Stomach (tissue), 9 donors: ENCODE results near the gene HOXC4. TPM values are rescaled to one million over a fixed set of nuclear protein-coding genes. Genes with fewer than 3 reads are reported as not detected.

Experiments used
- DNase-seq, 2 donors: peaks; one replicate each; pipeline versions ENCODE4 v3.0.0 to v3.0.0-alpha.2; 2013 to 2019
- H3K27ac ChIP-seq, 5 donors: fragments of 200-600 bp in 4 of 5; sonication (generic) in 4 of 5; one replicate each; pipeline ENCODE4 v1.5.1; 2013 to 2019; ENCODE audit warnings: mild to moderate bottlenecking in 1 of 5, moderate library complexity in 1 of 5
- H3K27me3 ChIP-seq, 3 donors: fragments of 200-600 bp; sonication (generic); one replicate each; pipeline ENCODE4 v1.5.1; 2017 to 2019; ENCODE audit warnings: mixed run types in 1 of 3
- H3K36me3 ChIP-seq, 4 donors: fragments of 200-600 bp; sonication (generic); 1 replicate in 3 of 4; 2 replicates in 1 of 4; pipeline ENCODE4 v1.5.1; 2016 to 2019
- H3K4me1 ChIP-seq, 4 donors: fragments of 200-600 bp; sonication (generic); one replicate each; pipeline ENCODE4 v1.5.1; 2016 to 2019
- H3K4me3 ChIP-seq, 4 donors: fragments of 200-600 bp; sonication (generic) in 3 of 4; one replicate each; pipeline ENCODE4 v1.5.1; 2016 to 2019; ENCODE audit warnings: mild to moderate bottlenecking in 1 of 4
- H3K9me3 ChIP-seq, 4 donors: fragments of 200-600 bp; sonication (generic); one replicate each; pipeline ENCODE4 v1.5.1; 2016 to 2019
- CTCF ChIP-seq, 7 experiments: fragments of 450-650 bp in 4 of 7; fragments of 200-600 bp in 3 of 7; sonication (generic) in 3 of 7; IDR thresholded peaks; one replicate each; pipeline ENCODE4 v1.5.1; 2016 to 2019; ENCODE audit warnings: antibody characterized with exemption in 7 of 7, control low read depth in 2 of 7, mild to moderate bottlenecking in 1 of 7
- EP300 ChIP-seq: sonication (generic); formaldehyde crosslinking; IDR thresholded peaks from one replicate; pipeline ENCODE4 v1.6.1; 2017; ENCODE audit warnings: antibody characterized with exemption
- POLR2A ChIP-seq, 4 donors: fragments of 450-650 bp; IDR thresholded peaks; one replicate each; pipeline ENCODE4 v1.6.1; 2016; ENCODE audit warnings: antibody characterized with exemption in 4 of 4, control low read depth in 2 of 4, mild to moderate bottlenecking in 1 of 4, moderate library complexity in 1 of 4
- POLR2AphosphoS5 ChIP-seq, 3 donors: sonication (generic); formaldehyde crosslinking; IDR thresholded peaks; one replicate each; pipeline ENCODE4 v1.6.1; 2016; ENCODE audit warnings: antibody characterized with exemption in 3 of 3
- WGBS, 5 donors: extraction: QIAGEN DNeasy Blood & Tissue Kit in 3 of 5; methylation state at CpG; one replicate each; pipeline versions ENCODE4 v1.1.5 to v1.1.7; 2013 to 2018; 5-methylcytosine and 5-hydroxymethylcytosine counted together
- intact Hi-C: fragments of 100-400 bp; cut with DNase I; formaldehyde crosslinking; loops from one replicate; pipeline ENCODE4 v1.15.1; 2023; ENCODE audit warnings: low total_unique reads
- polyA plus RNA-seq, 3 donors: library from polyadenylated mRNA; stranded (reverse); fragments of 200-250 nt; gene quantifications; one replicate each; pipeline ENCODE4 v1.2.3, GENCODE V29; 2013
- total RNA-seq, 5 donors: library from RNA; depleted of rRNA; stranded (reverse); fragments of >200 nt; gene quantifications; one replicate each; pipeline versions ENCODE4 v1.1.0 to v1.2.3, GENCODE V29; 2014 to 2016
- donor health status: healthy with polysubstance abuse.
- donor health status: Bipolar disorder and iron deficiency.
- donor health status: healthy.

The HOXC4 gene
- total and polyA plus RNA-seq, 8 donors: 0.92 to 3.7 (median 2.6) TPM; not detected in 3

GRCh38 chr12:54035568-54036264 lies 17.9 kb upstream of the HOXC4 start:
- intact Hi-C loops: no loop called here
- Histone ChIP-seq H3K27ac (peak overlapping the region in 2 of 5 donors; percentile 62 to 82), H3K27me3 (peaks cover 0 to 98% (median 44%) of the 10 kb centered on the region in 3 donors), H3K4me3 (no peak overlapping the region), H3K9me3 (no peaks in the 10 kb centered on the region), H3K36me3 (no peaks in the 10 kb centered on the region), H3K4me1 (peaks cover 6 to 56% (median 31%) of the 10 kb centered on the region in 4 donors)
- 75 to 86% (median 79%) methylated on average over 6 of the region's 6 CpGs for whole genome bisulfite sequencing, 5 donors
- no peak for TF ChIP-seq POLR2AphosphoS5 (IDR thresholded peaks at IDR 0.05)
- TF ChIP-seq EP300: no peak
- TF ChIP-seq CTCF (IDR thresholded peaks at IDR 0.05): no peak
- TF ChIP-seq POLR2A (IDR thresholded peaks at IDR 0.05): no peak
- DNase-seq: no peak

- intact Hi-C loops: no loop called here
- H3K27me3 ChIP-seq: peaks cover 0 to 97% (median 34%) of the 10 kb centered on the region in 3 donors
- H3K4me1 ChIP-seq: peaks cover 6 to 56% (median 31%) of the 10 kb centered on the region in 4 donors
- no peak for DNase-seq
- H3K4me3 ChIP-seq: no peak overlapping the region
- no peaks in the 10 kb centered on the region for H3K9me3 ChIP-seq
- H3K27ac ChIP-seq: peak overlapping the region in 2 of 5 donors; percentile 62 to 82
- H3K36me3 ChIP-seq: no peaks in the 10 kb centered on the region
- WGBS, 5 donors: 75 to 94% (median 81%) methylated on average over 12 to 14 of the region's 14 CpGs
- no peak for TF ChIP-seq EP300
- peak in 1 of 3 donors; percentile 18 for TF ChIP-seq POLR2AphosphoS5 (IDR thresholded peaks at IDR 0.05)
- TF ChIP-seq CTCF (IDR thresholded peaks at IDR 0.05): peak in 1 of 7 experiments; percentile 8
Observed at GRCh38 chr12:54036620-54037359, 16.8 kb upstream of the HOXC4 start.

- Histone ChIP-seq H3K27me3 (peaks cover 0 to 95% (median 27%) of the 10 kb centered on the region in 3 donors), H3K27ac (peak overlapping the region in 4 of 5 donors; percentile 24 to 62 (median 54)), H3K9me3 (no peaks in the 10 kb centered on the region), H3K36me3 (no peaks in the 10 kb centered on the region), H3K4me3 (no peak overlapping the region), H3K4me1 (peaks cover 6 to 50% (median 31%) of the 10 kb centered on the region in 4 donors)
- 63 to 78% (median 68%) methylated on average over 14 of the region's 14 CpGs for WGBS, 5 donors
- DNase-seq: peak in 1 of 2 donors; percentile 37
- intact Hi-C loops: no loop called here
- TF ChIP-seq POLR2AphosphoS5 (IDR thresholded peaks at IDR 0.05): no peak
- no peak for TF ChIP-seq EP300
Observed at GRCh38 chr12:54037360-54038283, 16.0 kb upstream of the HOXC4 start.

- TF ChIP-seq CTCF (IDR thresholded peaks at IDR 0.05) (no peak), POLR2A (IDR thresholded peaks at IDR 0.05) (no peak), EP300 (no peak), POLR2AphosphoS5 (IDR thresholded peaks at IDR 0.05) (no peak)
- H3K9me3 ChIP-seq: no peaks in the 10 kb centered on the region
- H3K4me1 ChIP-seq: peaks cover 6 to 43% (median 25%) of the 10 kb centered on the region in 4 donors
- no peak for DNase-seq
- intact Hi-C loops: no loop called here
- no peaks in the 10 kb centered on the region for H3K36me3 ChIP-seq
- H3K27me3 ChIP-seq: peaks cover 0 to 94% (median 19%) of the 10 kb centered on the region in 3 donors
- WGBS, 5 donors: 66 to 84% (median 69%) methylated on average over 5 of the region's 5 CpGs
- H3K4me3 ChIP-seq: no peak overlapping the region
- H3K27ac ChIP-seq: peak overlapping the region in 4 of 5 donors; percentile 24 to 62 (median 54)
Observed at GRCh38 chr12:54038284-54038870, 15.3 kb upstream of the HOXC4 start.
